Epithelial cell of proximal tubule (primary cell): ENCODE measurements around the gene CRACDL. TPM values are rescaled to one million over a fixed set of nuclear protein-coding genes. Genes with fewer than 3 reads are reported as not detected.

Experiments used
- DNase-seq: peaks from one replicate; pipeline ENCODE4 v3.0.0-alpha.2; 2011; ENCODE audit warnings: low read depth
- H3K4me3 ChIP-seq: 2 replicates; pipeline ENCODE4 v1.5.1; 2011; ENCODE audit warnings: low read depth, mild to moderate bottlenecking, low read length
- total RNA-seq: library from RNA; depleted of rRNA; stranded (reverse); fragments of >200 nt; gene quantifications from 2 replicates; pipeline ENCODE4 v1.2.3, GENCODE V29; 2015
- TF ChIP-seq, protein P1 (sequence below): conservative IDR thresholded peaks from 2 replicates; pipeline ENCODE4 v1.5.1; 2012; ENCODE audit warnings: low read depth, mild to moderate bottlenecking, low read length

Gene CRACDL
- total RNA-seq, 1 donor from 2014 or later: 1.0 TPM

DNA sequence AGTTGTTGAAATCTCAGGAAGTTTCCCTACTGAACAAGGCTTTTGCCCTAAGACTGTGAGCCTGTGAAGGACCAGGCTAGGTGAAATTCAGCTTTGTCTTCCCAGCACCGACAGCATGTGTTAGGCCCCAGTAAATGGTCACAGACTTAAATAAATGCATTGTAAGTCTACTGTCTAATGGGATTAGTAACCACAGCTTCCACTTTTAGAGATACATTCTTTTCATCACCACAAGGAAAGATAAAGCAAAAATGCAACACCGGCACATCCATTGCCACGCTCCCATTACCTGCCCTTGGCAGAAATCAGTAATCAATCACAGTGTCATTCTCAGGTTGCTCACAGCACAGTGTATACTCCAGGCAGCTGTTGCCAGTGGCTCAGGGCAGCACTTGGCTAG lies 59.3 kb downstream of the CRACDL start:
- no peak for DNase-seq
- no peak overlapping the region for H3K4me3 ChIP-seq
- TF ChIP-seq, protein P1, sequence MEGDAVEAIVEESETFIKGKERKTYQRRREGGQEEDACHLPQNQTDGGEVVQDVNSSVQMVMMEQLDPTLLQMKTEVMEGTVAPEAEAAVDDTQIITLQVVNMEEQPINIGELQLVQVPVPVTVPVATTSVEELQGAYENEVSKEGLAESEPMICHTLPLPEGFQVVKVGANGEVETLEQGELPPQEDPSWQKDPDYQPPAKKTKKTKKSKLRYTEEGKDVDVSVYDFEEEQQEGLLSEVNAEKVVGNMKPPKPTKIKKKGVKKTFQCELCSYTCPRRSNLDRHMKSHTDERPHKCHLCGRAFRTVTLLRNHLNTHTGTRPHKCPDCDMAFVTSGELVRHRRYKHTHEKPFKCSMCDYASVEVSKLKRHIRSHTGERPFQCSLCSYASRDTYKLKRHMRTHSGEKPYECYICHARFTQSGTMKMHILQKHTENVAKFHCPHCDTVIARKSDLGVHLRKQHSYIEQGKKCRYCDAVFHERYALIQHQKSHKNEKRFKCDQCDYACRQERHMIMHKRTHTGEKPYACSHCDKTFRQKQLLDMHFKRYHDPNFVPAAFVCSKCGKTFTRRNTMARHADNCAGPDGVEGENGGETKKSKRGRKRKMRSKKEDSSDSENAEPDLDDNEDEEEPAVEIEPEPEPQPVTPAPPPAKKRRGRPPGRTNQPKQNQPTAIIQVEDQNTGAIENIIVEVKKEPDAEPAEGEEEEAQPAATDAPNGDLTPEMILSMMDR: no peak

DNA sequence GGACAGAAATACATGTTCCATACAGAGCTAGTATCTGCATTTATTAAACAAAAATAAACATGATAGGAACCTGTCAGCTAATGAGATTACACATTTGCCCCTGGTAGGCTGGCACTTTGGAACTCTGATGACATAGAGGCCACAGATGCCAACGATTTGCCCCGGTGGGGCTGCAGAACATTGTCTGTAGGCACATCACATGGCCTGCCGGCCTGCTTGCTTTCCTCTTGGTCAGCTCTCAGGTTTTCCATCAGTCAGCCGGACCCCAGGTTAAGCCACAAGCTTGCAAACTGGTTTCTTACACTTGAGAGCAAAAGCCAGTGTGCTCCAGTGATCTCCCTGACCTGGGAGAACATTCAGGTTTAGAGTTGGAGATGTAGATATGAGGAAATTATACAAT lies 60.3 kb downstream of the CRACDL start:
- no peak for DNase-seq
- TF ChIP-seq, protein P1: no peak
- H3K4me3 ChIP-seq: no peak overlapping the region

DNA sequence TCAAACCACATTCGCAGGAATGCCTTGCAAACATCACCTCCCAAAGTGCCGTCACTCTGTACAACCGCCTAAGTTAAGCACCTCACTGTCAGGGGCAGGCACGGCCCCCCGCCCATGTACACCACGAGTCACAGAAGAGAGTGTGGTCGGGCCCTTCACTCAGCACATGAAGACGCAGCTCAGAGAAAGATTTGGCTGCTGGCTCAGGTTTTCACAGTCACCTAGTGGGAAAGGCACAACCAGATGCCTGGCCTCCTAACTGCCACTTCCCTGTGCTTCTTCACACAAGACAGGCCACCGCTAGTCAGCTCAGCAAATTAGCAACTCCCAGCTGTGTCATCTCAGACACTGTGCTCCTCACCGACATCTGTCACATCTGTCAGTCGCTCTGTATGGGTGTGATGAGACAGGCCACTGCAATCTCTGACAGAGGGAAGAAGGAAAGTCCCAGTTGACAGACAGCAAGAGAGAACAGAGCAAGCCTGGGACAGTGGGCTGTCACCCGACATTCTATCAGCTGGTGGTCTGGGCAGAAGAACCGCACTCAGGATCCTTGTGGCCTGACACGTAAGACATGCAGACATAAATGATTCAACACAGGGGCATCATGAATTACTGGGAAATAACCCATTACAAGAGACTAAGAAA lies 60.8 kb downstream of the CRACDL start:
- H3K4me3 ChIP-seq: no peak overlapping the region
- DNase-seq: no peak
- TF ChIP-seq, protein P1: no peak

DNA sequence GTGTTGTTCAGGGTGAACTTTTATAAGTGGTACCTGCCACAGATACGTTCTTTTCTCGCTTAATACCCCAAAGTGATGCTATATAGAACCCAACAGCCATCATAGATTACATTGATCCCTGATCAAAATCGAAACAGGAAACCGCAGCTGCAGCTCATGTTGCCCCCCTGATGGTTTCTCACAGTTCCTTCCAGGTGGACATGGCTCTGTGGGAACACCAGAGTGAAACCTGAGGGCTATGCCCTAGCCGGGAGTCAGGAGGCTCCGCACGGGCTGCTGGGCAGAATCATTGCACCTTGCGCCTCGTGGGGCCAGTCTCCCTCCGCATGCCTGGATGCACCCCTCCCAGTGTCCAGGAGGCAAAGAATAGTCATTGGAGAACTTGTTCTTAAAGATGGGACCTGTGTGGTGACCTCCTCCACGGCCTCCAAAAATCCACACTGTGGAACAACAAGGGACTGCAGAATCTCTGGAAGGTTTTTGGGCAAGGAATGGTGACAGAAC lies 61.8 kb downstream of the CRACDL start:
- no peak for DNase-seq
- TF ChIP-seq, protein P1: no peak
- H3K4me3 ChIP-seq: no peak overlapping the region

DNA sequence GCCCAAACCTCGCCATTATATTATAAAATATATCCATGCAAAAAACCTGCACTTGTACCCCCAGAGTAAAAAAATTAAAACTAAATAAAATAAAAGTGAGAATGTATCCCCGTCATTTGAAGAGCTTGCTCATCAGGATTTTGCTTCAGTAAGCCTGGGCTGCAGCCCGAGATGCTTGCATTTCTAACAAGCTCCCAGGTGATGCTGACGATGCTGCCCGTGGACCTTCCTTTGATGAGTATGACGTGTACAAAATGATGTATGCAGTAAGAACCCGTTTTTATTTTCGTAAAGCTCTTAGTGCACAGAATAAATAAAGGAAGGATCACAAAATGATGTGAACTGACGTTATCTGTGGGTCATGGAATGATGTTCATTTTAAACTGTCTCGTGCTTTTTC lies 63.5 kb downstream of the CRACDL start:
- TF ChIP-seq, protein P1: no peak
- no peak for DNase-seq
- no peak overlapping the region for H3K4me3 ChIP-seq

DNA sequence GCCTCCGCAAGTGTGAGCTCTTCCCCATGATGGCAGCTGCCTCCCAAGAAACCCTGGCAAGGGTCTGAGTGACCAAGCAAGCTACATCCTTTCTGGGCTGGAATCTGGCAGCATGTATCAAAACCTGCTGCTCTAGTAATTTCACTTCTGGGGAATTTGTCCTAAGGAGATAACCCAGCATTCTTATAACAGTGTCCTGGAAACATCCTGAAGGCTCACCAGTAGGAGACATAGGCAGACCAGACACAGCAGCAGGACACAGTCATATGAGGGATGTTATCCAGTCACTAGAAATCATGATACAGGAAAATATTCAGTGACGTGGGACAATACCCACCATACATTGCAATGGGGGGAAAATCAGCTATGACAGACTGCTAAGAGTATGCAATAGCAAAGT lies 64.5 kb downstream of the CRACDL start:
- TF ChIP-seq, protein P1: no peak

More for the DNA sequence above, 64.5 kb downstream of the CRACDL start:
- DNase-seq: no peak
- no peak overlapping the region for H3K4me3 ChIP-seq
